HepG2 (cell line): ENCODE results near the gene LRRN4CL. TPM values are rescaled to one million over a fixed set of nuclear protein-coding genes. Genes with fewer than 3 reads are reported as not detected.
A peak's percentile ranks its signal among the peaks of the same experiment; 100 is the strongest.

Experiments used
- ATF4 ChIP-seq, 2 experiments: fragments of 450-650 bp in 1 of 2; sonication (generic) in 1 of 2; formaldehyde crosslinking; IDR thresholded peaks; 2 replicates each; pipeline versions ENCODE4 v1.5.0 to v1.8.0; 2020 to 2022; ENCODE audit warnings: mild to moderate bottlenecking in 1 of 2, missing genetic modification reagents in 1 of 2
- ATF6 ChIP-seq: sonication (generic); formaldehyde crosslinking; conservative IDR thresholded peaks from 2 replicates; pipeline ENCODE4 v1.4.0; 2020; ENCODE audit warnings: missing genetic modification reagents
- GABPA ChIP-seq, 2 experiments: IDR thresholded peaks; 2 replicates each; pipeline ENCODE4 v1.6.1; 2011 to 2016; ENCODE audit warnings: low read depth in 2 of 2, low read length in 1 of 2, missing biosample characterization in 1 of 2, missing genetic modification characterization in 1 of 2
- HMG20B ChIP-seq: conservative IDR thresholded peaks from 2 replicates; pipeline ENCODE4 v1.6.1; 2016; ENCODE audit warnings: missing genetic modification reagents, missing compliant biosample characterization
- HOXD1 ChIP-seq: sonication (generic); formaldehyde crosslinking; IDR thresholded peaks from 2 replicates; pipeline ENCODE4 v1.5.0; 2020; ENCODE audit warnings: missing genetic modification reagents
- NCOA5 ChIP-seq: sonication (generic); formaldehyde crosslinking; IDR thresholded peaks from 2 replicates; pipeline ENCODE4 v1.4.0; 2020; ENCODE audit warnings: missing genetic modification reagents
- NFKBIZ ChIP-seq: IDR thresholded peaks from 2 replicates; pipeline ENCODE4 v1.6.1; 2018; ENCODE audit warnings: missing genetic modification reagents, missing compliant biosample characterization
- NONO ChIP-seq, 2 experiments: fragments of 450-650 bp in 1 of 2; sonication (generic) in 1 of 2; formaldehyde crosslinking in 1 of 2; IDR thresholded peaks in 1 of 2; conservative IDR thresholded peaks in 1 of 2; 2 replicates each; pipeline versions ENCODE4 v1.6.1 to v1.8.0; 2017 to 2022; ENCODE audit warnings: mild to moderate bottlenecking in 1 of 2, missing genetic modification reagents in 1 of 2, moderate library complexity in 1 of 2
- RFXANK ChIP-seq: IDR thresholded peaks from 2 replicates; pipeline ENCODE4 v1.6.1; 2016
- SALL1 ChIP-seq: sonication (generic); formaldehyde crosslinking; IDR thresholded peaks from 2 replicates; pipeline ENCODE4 v1.8.0; 2022; ENCODE audit warnings: mild to moderate bottlenecking, missing genetic modification reagents
- SMAD3 ChIP-seq: sonication (generic); formaldehyde crosslinking; IDR thresholded peaks from 2 replicates; pipeline ENCODE4 v1.4.0; 2020; ENCODE audit warnings: missing genetic modification reagents
- SNAPC2 ChIP-seq: sonication (generic); formaldehyde crosslinking; IDR thresholded peaks from 2 replicates; pipeline ENCODE4 v1.8.1; 2022; ENCODE audit warnings: mild to moderate bottlenecking, missing genetic modification reagents
- SP5 ChIP-seq: IDR thresholded peaks from 2 replicates; pipeline ENCODE4 v1.6.1; 2016; ENCODE audit warnings: low read depth, borderline replicate concordance
- YEATS4 ChIP-seq: sonication (generic); formaldehyde crosslinking; IDR thresholded peaks from 2 replicates; pipeline ENCODE4 v1.4.0; 2020; ENCODE audit warnings: missing genetic modification reagents, borderline replicate concordance
- ZFX ChIP-seq: sonication (generic); formaldehyde crosslinking; IDR thresholded peaks from 2 replicates; pipeline ENCODE4 v1.4.0; 2020; ENCODE audit warnings: mild to moderate bottlenecking, low read depth, missing genetic modification reagents, moderate library complexity
- ZNF34 ChIP-seq: sonication (generic); formaldehyde crosslinking; IDR thresholded peaks from 2 replicates; pipeline ENCODE4 v1.4.0; 2020; ENCODE audit warnings: mild to moderate bottlenecking, missing genetic modification reagents, borderline replicate concordance
- ZNF468 ChIP-seq: sonication (generic); formaldehyde crosslinking; IDR thresholded peaks from 2 replicates; pipeline ENCODE4 v1.8.0; 2022; ENCODE audit warnings: mild to moderate bottlenecking, moderate library complexity, missing genetic modification reagents
- ZNF512B ChIP-seq: sonication (generic); formaldehyde crosslinking; IDR thresholded peaks from 2 replicates; pipeline ENCODE4 v1.5.1; 2020; ENCODE audit warnings: missing genetic modification reagents, mild to moderate bottlenecking, borderline replicate concordance
- ZNF775 ChIP-seq: sonication (generic); formaldehyde crosslinking; IDR thresholded peaks from 2 replicates; pipeline ENCODE4 v1.4.0; 2020; ENCODE audit warnings: missing genetic modification reagents, mild to moderate bottlenecking, moderate library complexity, borderline replicate concordance
- polyA plus RNA-seq, 8 experiments: library from polyadenylated mRNA; depleted of rRNA in 3 of 8; stranded (reverse) in 7 of 8; unstranded in 1 of 8; fragments of >200 nt; fragmentation: Illumina TruSeq in 4 of 8; extraction: Trizol in 4 of 8; gene quantifications; 2 replicates each; pipeline versions ENCODE4 v1.2.1 to v1.2.3, GENCODE V29; 2011 to 2016; ENCODE audit warnings: low read depth in 4 of 8, missing spikeins in 1 of 8, mixed read lengths in 1 of 8; ENCODE audit not compliant: insufficient read depth in 1 of 8
- total RNA-seq, 5 experiments: library from RNA; depleted of rRNA; stranded (reverse); fragments of >200 nt; fragmentation: Illumina TruSeq; extraction: Trizol; gene quantifications; 2 replicates each; pipeline ENCODE4 v1.2.3, GENCODE V29; 2016; ENCODE audit warnings: low read depth in 1 of 5
- TF ChIP-seq, protein P1 (sequence below): sonication (generic); formaldehyde crosslinking; IDR thresholded peaks from 2 replicates; pipeline ENCODE4 v1.5.0; 2020; ENCODE audit warnings: missing genetic modification reagents, mild to moderate bottlenecking, borderline replicate concordance
- TF ChIP-seq, protein P2 (sequence below): sonication (generic); formaldehyde crosslinking; IDR thresholded peaks from 2 replicates; pipeline ENCODE4 v1.4.0; 2020; ENCODE audit warnings: missing genetic modification reagents

The LRRN4CL gene
- total and polyA plus RNA-seq, 2 of the 13 experiments (the other 11 are each of a cell fraction or from before 2014, with no cell fraction given), result 0.11 TPM; not detected in 1

DNA sequence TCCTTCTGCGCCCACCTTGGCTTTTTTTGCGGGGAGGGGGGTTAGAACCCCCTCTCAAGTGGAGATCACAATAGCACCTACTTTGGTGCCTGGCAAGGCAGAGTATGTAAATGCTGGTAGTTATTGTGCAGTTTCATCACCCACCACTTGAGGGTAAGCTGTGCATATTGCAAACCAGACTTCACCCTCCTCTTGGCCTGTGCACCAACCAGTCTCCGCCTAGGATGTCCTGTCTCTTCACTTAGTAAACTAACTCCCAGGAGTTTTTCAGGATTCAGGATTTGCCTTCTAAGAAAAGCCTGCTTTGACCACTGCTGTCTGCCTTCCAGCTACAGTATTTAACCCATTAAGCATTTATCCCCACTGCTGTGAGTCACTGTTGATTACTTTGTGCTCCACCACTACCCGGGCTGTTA lies 8.5 kb downstream of the LRRN4CL start (continued):
- TF ChIP-seq, protein P1, sequence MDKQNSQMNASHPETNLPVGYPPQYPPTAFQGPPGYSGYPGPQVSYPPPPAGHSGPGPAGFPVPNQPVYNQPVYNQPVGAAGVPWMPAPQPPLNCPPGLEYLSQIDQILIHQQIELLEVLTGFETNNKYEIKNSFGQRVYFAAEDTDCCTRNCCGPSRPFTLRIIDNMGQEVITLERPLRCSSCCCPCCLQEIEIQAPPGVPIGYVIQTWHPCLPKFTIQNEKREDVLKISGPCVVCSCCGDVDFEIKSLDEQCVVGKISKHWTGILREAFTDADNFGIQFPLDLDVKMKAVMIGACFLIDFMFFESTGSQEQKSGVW, result no peak
- TF ChIP-seq SALL1 (CRISPR knock-in tag) (peak; percentile 23; the same call in 1 of the 2 replicates), GABPA (IDR thresholded peaks at IDR 0.05; ENCODE audit: low read depth, low read length) (no peak), GABPA (CRISPR knock-in tag; IDR thresholded peaks at IDR 0.05; ENCODE audit: low read depth) (0 out of 2 replicates have a peak, but pooled peaks have one; percentile 35), ATF4 (CRISPR knock-in tag; IDR thresholded peaks at IDR 0.05) (peak in 1 of 2 experiments; percentile 18; a peak in 1 of 4 replicates), SMAD3 (CRISPR knock-in tag) (no peak), SNAPC2 (CRISPR knock-in tag) (no peak), YEATS4 (CRISPR knock-in tag) (no peak), HOXD1 (0 out of 2 replicates have a peak, but pooled peaks have one; percentile 42), ATF6 (no peak), NCOA5 (no peak), SP5 (CRISPR knock-in tag) (no peak), RFXANK (no peak), HMG20B (CRISPR knock-in tag) (no peak), ZNF775 (CRISPR knock-in tag) (no peak), ZFX (CRISPR knock-in tag) (peak; percentile 51; the same call in 1 of the 2 replicates), NFKBIZ (CRISPR knock-in tag) (no peak), ZNF468 (CRISPR knock-in tag) (no peak), ZNF34 (no peak), ZNF512B (CRISPR knock-in tag) (no peak), NONO (IDR thresholded peaks at IDR 0.05) (no peak), NONO (CRISPR knock-in tag; conservative IDR thresholded peaks at IDR 0.05) (no peak)
- TF ChIP-seq, protein P2, sequence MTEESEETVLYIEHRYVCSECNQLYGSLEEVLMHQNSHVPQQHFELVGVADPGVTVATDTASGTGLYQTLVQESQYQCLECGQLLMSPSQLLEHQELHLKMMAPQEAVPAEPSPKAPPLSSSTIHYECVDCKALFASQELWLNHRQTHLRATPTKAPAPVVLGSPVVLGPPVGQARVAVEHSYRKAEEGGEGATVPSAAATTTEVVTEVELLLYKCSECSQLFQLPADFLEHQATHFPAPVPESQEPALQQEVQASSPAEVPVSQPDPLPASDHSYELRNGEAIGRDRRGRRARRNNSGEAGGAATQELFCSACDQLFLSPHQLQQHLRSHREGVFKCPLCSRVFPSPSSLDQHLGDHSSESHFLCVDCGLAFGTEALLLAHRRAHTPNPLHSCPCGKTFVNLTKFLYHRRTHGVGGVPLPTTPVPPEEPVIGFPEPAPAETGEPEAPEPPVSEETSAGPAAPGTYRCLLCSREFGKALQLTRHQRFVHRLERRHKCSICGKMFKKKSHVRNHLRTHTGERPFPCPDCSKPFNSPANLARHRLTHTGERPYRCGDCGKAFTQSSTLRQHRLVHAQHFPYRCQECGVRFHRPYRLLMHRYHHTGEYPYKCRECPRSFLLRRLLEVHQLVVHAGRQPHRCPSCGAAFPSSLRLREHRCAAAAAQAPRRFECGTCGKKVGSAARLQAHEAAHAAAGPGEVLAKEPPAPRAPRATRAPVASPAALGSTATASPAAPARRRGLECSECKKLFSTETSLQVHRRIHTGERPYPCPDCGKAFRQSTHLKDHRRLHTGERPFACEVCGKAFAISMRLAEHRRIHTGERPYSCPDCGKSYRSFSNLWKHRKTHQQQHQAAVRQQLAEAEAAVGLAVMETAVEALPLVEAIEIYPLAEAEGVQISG (CRISPR knock-in tag), result peak; percentile 66
